Astrocyte (in vitro differentiated cells and primary cell): Measurements from ENCODE around the gene CFAP68. TPM values are rescaled to one million over a fixed set of nuclear protein-coding genes. Genes with fewer than 3 reads are reported as not detected.

Experiments used
- DNase-seq: peaks from one replicate; pipeline ENCODE4 v3.0.0-alpha.2; 2010; ENCODE audit warnings: low read depth
- FAIRE-seq: peaks from 2 replicates; lab custom pipeline; 2011; peaks lifted over from hg19 to GRCh38; lab: Jason Lieb, UNC
- H2AFZ ChIP-seq: 2 replicates; pipeline ENCODE4 v1.6.0; 2012; ENCODE audit warnings: low read depth, low read length, inconsistent platforms
- H3K27ac ChIP-seq: 2 replicates; pipeline ENCODE4 v1.5.1; 2011; ENCODE audit warnings: low read depth, low read length, inconsistent platforms
- H3K27me3 ChIP-seq: 2 replicates; pipeline ENCODE4 v1.6.0; 2011; ENCODE audit warnings: low read length, inconsistent platforms; ENCODE audit not compliant: insufficient read depth
- H3K36me3 ChIP-seq: 2 replicates; pipeline ENCODE4 v1.5.1; 2011; ENCODE audit warnings: low read length, inconsistent platforms; ENCODE audit not compliant: insufficient read depth
- H3K4me1 ChIP-seq: 2 replicates; pipeline ENCODE4 v1.5.1; 2011; ENCODE audit warnings: low read length, inconsistent platforms; ENCODE audit not compliant: insufficient read depth
- H3K4me2 ChIP-seq: 2 replicates; pipeline ENCODE4 v1.6.0; 2012; ENCODE audit warnings: low read length, inconsistent platforms
- H3K4me3 ChIP-seq: 2 replicates; pipeline ENCODE4 v1.5.1; 2011; ENCODE audit warnings: low read depth, mild to moderate bottlenecking, low read length, inconsistent platforms; ENCODE audit not compliant: insufficient read depth
- H3K79me2 ChIP-seq: 2 replicates; pipeline ENCODE4 v1.6.0; 2012; ENCODE audit warnings: mild to moderate bottlenecking, low read length, inconsistent platforms; ENCODE audit not compliant: insufficient read depth
- H3K9ac ChIP-seq: 2 replicates; pipeline ENCODE4 v1.6.0; 2012; ENCODE audit warnings: mild to moderate bottlenecking, low read length, inconsistent platforms
- H3K9me3 ChIP-seq: 2 replicates; pipeline ENCODE4 v1.5.1; 2012; ENCODE audit warnings: low read depth, mild to moderate bottlenecking, low read length, inconsistent platforms; ENCODE audit not compliant: insufficient read depth
- H4K20me1 ChIP-seq: 2 replicates; pipeline ENCODE4 v1.6.0; 2012; ENCODE audit warnings: low read length, inconsistent platforms; ENCODE audit not compliant: insufficient read depth
- H3K27ac Mint-ChIP-seq: one replicate; pipeline ENCODE4 v1.8.0; 2021; ENCODE audit warnings: mild to moderate bottlenecking, mixed read lengths; ENCODE audit not compliant: unreplicated experiment
- H3K27me3 Mint-ChIP-seq: one replicate; pipeline ENCODE4 v1.8.0; 2021; ENCODE audit warnings: low read depth, mixed read lengths; ENCODE audit not compliant: unreplicated experiment
- H3K36me3 Mint-ChIP-seq: one replicate; pipeline ENCODE4 v1.8.0; 2021; ENCODE audit warnings: low read depth, mixed read lengths; ENCODE audit not compliant: unreplicated experiment
- H3K4me1 Mint-ChIP-seq: one replicate; pipeline ENCODE4 v1.8.0; 2021; ENCODE audit warnings: low read depth, mixed read lengths; ENCODE audit not compliant: unreplicated experiment
- H3K4me3 Mint-ChIP-seq: one replicate; pipeline ENCODE4 v1.8.0; 2021; ENCODE audit warnings: mild to moderate bottlenecking, moderate library complexity, mixed read lengths; ENCODE audit not compliant: unreplicated experiment
- H3K9me3 Mint-ChIP-seq: one replicate; pipeline ENCODE4 v1.8.0; 2021; ENCODE audit warnings: mild to moderate bottlenecking, mixed read lengths; ENCODE audit not compliant: unreplicated experiment
- CTCF ChIP-seq: IDR thresholded peaks from 2 replicates; pipeline ENCODE4 v1.5.1; 2011; ENCODE audit warnings: low read depth, mild to moderate bottlenecking, inconsistent platforms, low read length, moderate library complexity; ENCODE audit not compliant: insufficient read depth
- EZH2 ChIP-seq: IDR thresholded peaks from 2 replicates; pipeline ENCODE4 v1.6.1; 2012; ENCODE audit warnings: mild to moderate bottlenecking, low read length, inconsistent platforms; ENCODE audit not compliant: insufficient read depth
- total RNA-seq: library from RNA; stranded (reverse); gene quantifications from 2 replicates; pipeline ENCODE4 v1.2.1, GENCODE V29; 2021

Gene CFAP68
- total RNA-seq, 1 donor from 2014 or later, result 18.8 TPM

- Histone ChIP-seq H3K79me2 (no peaks in the 10 kb centered on the region), H3K4me2 (peak within 1 kb of the TSS; percentile 67), H3K4me1 (peaks cover 18% of the 10 kb centered on the region), H3K36me3 (no peaks in the 10 kb centered on the region), H2AFZ (peak within 1 kb of the TSS; percentile 69), H3K27me3 (no peaks in the 10 kb centered on the region), H3K9ac (no peak within 1 kb of the TSS), H4K20me1 (no peaks in the 10 kb centered on the region), H3K9me3 (no peaks in the 10 kb centered on the region), H3K4me3 (no peak within 1 kb of the TSS), H3K27ac (no peak within 1 kb of the TSS)
- Mint-ChIP-seq H3K36me3 (no peaks in the 10 kb centered on the region), H3K9me3 (no peaks in the 10 kb centered on the region), H3K27ac (no peak within 1 kb of the TSS), H3K4me3 (no peak within 1 kb of the TSS), H3K4me1 (peaks cover 4% of the 10 kb centered on the region), H3K27me3 (peaks cover 8% of the 10 kb centered on the region)
- DNase-seq (no peak), FAIRE-seq (no peak)
- TF ChIP-seq EZH2, result no peak
- no peak for TF ChIP-seq CTCF
Measured at GRCh38 chr11:111918390-111919256, 39.3 kb downstream of the CFAP68 start, which contains the start of gene C11orf52. TSS of gene C11orf52 (plus strand) at chr11:111918913. CDS start at chr11:111918973, 60 bp downstream.

DNA sequence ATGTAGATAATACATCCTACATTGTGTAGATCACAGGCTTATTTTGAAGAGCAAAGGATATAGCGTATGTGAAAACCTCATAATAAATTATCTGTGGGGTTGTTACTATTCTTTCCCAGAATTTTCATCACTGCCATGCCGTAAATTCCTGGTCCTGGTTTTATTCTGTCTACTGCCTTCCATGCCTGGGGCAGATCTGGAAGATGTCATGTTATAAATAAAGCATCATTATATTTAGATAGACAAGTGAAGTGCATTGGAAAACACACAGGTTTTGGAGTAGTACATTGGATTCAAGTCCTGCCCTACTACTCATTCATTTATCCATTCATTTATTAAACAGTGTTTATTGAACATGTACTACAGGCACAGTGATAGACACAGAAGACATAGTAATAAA, 41.6 kb downstream of the CFAP68 start:
- no peaks in the 10 kb centered on the region for H3K36me3 ChIP-seq
- no peak overlapping the region for H3K4me3 ChIP-seq
- no peak overlapping the region for H3K27ac ChIP-seq
- Mint-ChIP-seq H3K27me3 (peaks cover 4% of the 10 kb centered on the region), H3K4me3 (no peak overlapping the region), H3K36me3 (no peaks in the 10 kb centered on the region), H3K9me3 (no peaks in the 10 kb centered on the region), H3K27ac (no peak overlapping the region), H3K4me1 (peaks cover 4% of the 10 kb centered on the region)
- no peak for DNase-seq
- no peak for FAIRE-seq
- H3K9me3 ChIP-seq, result no peaks in the 10 kb centered on the region
- no peaks in the 10 kb centered on the region for H4K20me1 ChIP-seq
- peaks cover 12% of the 10 kb centered on the region for H3K4me1 ChIP-seq
- H3K79me2 ChIP-seq, result no peaks in the 10 kb centered on the region
- no peaks in the 10 kb centered on the region for H3K27me3 ChIP-seq
- H3K9ac ChIP-seq, result no peak overlapping the region
- TF ChIP-seq CTCF, result no peak
- no peak for TF ChIP-seq EZH2
- no peak overlapping the region for H2AFZ ChIP-seq
- H3K4me2 ChIP-seq, result no peak overlapping the region
